HK-2 (cell line): Measurements from ENCODE around the gene FOXN3.
"Not testable (repeated sequence)": the region's sequence is repeated elsewhere in the genome, so short reads cannot be mapped to it uniquely, and the experiment has no call there.

Experiments
- DNase-seq: peaks from one replicate; pipeline ENCODE4 v3.0.0-alpha.2; 2018; ENCODE audit not compliant: unreplicated experiment

The FOXN3 gene

DNA sequence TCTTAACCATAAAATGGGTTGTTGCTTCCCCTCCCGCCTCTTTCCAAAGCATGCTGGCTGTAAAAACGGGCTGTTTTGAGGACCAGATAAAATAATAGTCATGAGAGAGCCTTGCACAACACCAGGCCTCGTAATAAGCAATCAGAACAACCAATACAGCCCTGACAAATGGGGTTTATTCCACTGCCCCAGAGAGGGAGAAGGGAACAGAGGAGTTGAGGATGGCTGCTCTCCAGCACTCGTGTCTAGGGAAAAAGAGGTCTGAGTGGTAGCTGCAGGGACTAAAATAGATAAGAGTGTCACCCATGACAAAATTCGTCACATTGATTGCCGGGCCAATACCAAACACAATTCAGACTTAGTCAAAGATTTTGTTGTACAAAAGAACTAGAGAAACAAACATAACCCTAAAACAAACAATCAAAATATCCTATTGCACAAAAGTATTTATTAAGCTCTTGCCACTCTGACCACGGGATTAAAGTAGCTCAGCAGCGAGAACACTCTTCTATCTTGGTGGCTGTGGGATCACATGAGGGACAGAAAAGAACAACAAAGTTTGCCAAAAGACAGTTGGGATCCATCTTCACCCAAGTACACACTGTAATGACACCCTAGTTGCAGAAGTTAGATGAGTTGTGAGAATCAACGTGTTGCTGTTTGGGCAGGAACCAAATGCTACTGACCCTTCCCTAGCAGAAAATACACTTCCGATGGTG, 188.0 kb downstream of the FOXN3 start:
- no peak for DNase-seq

DNA sequence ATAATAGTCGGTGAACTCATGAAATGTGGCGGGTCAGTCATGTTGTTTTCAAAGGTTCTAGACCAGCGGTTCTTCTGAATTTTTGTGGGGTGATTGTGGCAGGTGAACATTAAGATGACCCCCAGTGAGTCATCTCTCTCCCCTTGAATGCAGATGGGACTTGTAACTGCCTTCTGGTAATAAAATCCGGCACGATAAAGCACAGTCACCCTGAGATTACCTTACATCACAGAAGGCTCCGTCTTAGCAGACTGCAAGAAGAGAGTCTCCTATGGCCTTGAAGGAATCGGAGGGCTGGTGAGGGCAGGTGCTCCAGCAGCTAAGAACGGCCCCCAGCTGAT, 189.6 kb downstream of the FOXN3 start:
- no peak for DNase-seq

DNA sequence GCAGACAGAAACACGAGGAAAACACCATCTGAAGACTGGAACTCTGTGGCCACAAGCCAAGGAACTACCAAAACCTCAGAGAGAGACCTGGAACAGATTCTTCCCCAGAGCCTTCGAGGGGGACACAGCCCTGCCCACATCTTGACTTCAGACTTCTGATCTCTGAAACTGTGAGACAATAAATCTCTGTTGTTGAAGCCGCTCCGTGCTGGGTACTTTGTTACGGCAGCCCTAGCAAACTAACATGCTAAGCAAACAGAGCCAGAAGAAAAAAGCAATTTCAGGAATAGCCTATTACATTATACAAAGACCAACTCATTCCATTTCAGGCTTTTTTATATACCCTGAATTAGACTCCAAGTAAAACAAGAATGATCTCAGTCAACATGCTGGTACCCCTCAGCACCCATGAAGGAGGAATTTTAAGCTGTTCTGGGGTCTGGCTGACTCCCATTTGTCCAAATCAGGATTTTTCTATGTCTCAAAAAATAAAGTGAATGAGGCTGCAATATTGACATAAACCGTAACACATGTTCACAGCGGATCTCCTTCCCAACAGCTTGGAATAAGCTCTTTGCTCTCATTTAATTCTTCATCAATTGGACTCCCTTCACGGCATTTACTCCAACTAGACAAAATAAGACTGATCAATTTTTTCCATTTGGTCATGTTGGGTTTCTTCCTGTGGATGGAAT, 190.1 kb downstream of the FOXN3 start:
- no peak for DNase-seq

DNA sequence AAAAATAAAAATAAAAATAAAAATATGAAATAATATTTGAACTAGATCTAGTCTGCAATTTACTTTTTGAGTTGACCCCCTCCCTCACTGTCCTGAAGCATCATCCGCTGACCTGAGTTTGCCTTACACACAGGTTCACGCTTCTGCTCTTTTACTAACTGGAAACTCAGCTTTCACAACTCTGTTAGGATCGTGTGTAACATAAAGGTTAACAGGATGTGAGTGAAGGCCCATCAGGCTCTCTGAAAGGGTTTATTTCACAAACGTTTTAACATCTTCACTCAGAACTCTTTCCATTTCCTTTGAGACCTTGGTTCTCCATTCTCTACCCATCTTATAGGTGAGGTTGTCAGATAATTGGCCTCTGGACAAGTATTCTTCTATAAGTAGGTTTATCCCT, 191.4 kb downstream of the FOXN3 start:
- DNase-seq = no peak

DNA sequence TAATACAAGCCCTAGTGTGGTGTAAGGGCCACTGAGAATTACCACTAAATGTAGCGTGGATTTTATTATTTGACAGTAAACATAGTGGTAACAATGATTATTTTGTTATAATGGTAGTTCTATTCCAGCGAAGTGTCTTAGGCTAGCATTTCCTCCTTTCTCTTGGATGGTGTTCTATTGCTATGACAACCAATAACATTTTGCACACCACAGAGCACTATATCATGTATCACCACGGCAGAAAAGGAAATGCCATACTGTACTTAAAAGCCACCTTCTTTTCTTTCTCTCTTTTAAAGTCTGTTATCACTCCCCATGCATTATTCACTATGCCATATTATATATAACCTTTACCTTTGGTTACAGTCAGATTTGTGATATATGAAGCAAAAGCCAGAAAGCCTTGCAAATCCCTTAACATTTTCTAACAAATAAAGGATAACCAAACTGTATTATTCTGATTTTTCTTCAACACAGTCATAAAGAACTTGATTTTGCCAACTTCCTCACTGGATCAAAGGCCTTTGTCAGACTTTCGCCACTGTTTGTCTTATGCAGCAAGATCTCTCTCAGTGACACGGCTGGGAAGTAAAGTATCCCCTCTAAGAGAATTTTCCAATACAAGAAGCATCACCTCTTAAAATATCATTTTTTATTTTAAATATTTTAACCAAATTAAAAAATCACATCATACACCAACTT, 195.8 kb downstream of the FOXN3 start:
- DNase-seq = no peak

DNA sequence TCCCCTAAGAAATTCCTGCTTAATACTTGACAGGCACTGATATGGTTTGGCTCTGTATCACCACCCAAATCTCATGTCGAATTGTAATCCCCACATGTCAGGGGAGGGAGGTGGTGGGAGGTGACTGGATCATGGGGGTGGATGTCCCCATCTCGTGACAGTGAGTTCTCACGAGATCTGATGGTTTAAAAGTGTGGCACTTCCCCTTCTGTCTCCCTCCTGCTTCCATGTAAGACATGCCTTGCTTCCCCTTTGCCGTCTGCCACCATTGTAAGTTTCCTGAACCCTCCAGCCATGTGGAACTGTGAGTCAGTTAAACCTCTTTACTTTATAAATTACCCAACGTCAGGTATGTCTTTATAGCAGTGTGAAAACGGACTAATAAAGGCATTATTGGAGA, 198.0 kb downstream of the FOXN3 start:
- DNase-seq = no peak

DNA sequence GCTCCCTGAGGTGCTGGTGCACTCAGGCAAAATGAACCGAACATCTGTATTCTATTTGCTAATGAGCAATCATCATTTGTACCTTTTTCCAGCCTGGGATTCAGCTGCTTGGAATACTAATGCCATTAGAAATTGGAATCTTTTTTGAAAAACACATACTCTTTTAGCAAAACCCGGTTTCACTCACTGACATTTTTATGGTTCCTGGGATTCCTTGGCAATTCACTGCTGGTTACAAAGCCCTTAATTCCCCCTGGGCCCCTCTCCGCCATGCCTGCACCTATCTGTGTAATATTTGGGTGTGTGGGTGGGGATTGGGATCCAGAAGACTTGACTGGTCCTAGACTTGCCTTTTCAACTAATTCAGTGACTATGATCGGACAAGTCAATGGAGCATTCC, 199.1 kb downstream of the FOXN3 start:
- no peak for DNase-seq

DNA sequence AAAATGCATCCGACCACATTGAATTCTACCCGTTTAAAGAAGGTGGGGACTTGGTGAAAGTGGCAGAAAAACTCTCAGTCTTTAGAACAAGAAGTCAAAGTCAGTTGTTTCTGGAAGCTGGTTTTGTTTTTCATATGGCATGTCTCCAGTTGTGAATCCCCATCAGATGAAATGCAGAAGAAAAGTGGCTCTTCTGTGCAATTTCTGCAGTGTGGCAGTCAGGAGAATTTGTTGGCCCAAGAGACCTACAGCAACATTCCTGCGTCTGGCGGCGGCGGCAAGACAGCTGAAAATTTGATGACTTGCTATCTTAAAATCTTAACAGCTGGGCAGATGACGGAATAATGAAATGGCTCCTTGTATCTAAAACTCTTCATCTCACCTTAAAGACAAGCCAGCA, 201.5 kb downstream of the FOXN3 start:
- no peak for DNase-seq

DNA sequence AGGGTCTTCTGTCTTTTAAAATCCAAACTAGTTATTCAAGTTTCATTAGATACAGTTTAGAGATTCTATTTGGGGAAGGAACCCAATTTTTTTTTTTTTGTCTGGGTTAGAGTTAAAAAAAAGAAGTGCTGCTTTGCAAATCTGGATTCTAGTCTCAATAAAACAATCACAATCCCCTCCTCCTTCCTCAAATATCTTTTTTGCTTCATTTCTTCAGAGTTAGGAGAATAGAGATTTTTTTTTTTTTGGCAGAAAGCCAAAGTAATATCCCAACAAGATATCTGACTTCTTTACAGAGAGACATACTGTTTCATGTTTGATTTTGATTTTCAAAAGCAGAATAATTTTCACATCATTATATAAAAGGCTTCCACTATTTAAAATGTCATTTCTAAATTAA, 201.9 kb downstream of the FOXN3 start:
- DNase-seq = no peak

DNA sequence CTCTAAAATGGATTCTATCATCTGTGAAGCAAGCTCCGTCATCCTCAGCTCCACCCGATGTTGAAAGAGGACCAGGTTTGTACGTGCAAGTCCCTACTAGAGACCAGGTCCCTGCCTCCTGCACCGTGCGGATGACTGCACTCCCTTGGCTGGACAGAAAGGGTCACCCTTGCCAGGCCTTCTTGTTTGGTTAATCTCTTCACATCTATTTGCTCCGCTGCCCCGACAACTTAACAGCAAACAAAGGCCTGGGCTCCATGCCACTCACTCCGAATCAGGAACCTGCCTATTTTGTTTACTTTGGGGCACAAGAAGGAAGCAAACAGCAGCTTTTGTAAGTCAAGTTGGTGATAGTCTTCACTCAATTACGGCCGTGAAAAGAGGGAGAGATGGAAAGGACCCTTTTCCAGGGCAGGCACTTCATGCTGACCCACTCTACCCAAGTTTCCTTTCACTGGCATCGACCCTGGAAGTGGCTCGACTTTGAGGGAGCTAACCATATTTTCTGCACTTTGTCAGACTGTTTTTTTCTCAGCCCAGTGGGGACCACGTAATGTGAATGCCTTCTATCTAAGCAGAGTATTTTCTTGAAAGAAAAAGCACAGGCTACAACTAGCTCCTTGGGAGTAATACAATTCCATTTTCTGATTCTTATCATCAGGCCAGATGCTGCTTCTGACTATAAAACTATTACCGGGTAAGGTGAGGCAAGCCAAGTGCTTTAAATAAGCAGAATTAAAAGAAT, 202.6 kb downstream of the FOXN3 start:
- DNase-seq = no peak

DNA sequence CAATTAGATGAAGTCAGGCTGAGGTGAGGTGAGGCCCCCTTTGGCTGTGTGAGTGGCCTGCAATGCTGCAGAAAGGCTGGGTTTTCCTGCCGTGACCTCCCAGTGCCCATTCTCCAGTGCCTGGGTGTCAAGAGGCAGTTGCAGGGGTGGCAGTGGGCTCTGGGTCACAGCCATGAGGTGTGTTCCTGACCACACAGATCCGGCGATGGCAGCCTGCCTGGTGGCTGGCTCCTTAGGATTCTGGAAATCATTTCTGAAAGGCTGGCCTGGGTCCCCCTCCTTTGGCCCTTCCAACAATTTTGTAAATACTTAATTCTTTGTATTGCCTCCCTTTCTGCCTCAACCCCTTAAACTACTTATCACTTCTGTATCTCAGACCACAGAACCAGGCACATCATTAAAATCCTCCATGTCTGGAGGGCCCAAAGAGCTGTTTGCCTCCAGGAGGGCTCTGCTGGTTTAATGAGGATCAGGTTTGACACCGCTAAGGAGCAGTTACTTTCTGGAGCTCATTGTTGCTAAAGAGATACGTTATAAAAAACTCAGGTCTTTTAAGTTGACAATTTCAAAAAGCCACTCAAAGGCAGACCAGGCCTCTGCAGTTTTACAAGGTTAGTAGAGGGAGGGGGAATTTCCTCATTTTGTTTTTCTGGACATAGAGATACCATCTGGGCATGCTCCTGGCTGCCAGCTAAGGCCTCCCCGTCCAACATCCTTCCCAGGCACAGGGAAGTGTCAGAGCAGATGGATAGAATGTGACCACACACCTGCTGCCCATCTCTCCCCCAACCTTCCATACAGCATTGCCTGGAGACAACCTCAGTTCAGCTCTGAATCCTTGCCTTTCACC, 204.4 kb downstream of the FOXN3 start:
- no peak for DNase-seq

DNA sequence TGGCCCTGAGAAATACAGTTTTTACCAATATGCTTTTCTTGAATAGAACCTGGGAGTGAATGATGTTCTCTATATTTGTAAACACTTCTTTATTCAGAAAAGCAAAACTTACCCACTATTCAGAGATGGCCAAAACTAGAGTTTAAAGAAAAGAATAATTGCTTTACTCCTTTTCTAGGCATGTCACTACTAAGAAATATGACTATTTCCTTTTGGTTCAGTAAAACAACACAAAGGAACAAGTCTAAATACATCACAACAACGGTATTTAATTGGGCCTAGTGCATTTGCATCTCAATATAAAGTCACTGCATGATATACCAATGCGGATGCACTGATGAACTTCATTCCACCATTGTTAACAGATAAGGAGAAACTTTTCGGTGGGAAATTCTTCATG, 207.5 kb downstream of the FOXN3 start:
- DNase-seq = no peak

DNA sequence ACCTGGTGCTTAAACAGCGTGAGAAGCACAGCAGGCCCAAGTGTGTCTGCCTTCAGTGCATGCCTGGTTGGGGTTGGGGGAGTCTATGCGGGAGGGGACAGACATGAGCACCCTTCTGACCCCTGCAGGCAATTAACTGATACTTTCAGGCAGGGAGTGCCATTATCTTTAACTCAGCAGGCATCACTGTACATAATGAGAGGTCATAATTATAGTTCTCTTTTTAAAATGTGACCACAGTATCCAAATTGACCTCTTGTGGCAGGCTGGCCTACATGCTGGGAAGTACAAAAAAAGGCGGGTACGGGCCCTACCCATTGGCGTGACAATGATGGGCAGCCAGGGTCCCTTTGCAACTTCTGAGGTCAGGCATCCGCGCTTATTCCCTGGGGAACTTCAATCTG, 209.1 kb downstream of the FOXN3 start:
- no peak for DNase-seq

DNA sequence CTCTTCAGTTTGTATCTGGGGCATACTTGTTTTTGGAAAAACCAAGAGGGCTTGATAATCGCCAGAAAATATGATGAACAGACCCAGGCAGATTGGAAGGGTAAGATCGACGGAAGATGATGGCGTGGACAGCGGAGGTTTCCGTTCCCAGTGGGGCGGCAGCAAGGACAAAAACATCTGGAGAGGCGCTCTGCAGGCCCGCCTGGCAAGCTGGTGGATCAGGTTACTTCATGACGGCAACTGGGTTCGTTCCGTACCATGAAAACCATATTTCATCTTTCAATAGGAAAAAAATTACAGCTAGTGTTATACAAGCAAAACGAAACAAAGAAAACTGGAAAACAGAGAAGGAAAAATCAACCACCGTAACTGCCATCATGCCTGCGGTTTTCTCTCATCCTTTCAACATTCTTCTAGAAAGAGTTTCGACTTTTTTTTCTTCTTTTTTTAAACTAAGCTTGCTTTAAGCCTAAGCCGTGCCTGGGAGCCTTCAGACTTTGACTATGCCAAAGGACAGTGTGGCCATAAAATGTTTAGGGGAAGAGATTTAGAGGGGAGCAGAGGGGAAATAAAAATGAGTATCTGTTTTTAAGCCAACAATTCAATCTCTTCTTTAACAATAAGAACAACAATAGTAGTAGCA, 210.5 kb downstream of the FOXN3 start:
- no peak for DNase-seq

DNA sequence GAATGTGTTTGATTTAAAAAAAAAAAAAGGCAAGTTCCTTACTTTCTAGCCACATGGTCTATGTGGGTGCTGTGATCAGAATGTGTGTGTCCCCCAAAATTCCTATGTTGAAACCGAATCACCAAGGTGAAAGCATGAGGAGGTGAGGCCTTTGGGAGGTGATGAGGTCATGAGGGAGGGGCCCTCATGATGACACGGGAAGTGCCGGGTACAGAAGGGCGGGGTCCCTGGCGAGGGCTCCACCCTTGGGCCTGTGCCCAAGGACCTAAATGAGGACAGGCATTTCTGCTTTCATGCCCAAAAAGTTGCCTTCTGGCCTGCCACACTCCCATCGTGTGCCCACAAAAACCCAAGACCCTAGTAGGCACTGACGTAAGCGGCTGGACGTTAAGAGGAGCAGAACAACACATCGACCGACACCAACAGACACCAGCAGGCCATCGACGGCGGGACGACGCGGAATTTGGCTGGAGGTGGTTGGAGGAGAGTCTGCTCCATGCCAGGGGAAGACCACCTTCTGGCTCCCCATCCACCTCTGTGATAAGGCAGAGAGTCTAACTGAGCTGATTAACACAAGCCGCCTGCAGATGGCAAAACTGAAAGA, 211.8 kb downstream of the FOXN3 start:
- no peak for DNase-seq

DNA sequence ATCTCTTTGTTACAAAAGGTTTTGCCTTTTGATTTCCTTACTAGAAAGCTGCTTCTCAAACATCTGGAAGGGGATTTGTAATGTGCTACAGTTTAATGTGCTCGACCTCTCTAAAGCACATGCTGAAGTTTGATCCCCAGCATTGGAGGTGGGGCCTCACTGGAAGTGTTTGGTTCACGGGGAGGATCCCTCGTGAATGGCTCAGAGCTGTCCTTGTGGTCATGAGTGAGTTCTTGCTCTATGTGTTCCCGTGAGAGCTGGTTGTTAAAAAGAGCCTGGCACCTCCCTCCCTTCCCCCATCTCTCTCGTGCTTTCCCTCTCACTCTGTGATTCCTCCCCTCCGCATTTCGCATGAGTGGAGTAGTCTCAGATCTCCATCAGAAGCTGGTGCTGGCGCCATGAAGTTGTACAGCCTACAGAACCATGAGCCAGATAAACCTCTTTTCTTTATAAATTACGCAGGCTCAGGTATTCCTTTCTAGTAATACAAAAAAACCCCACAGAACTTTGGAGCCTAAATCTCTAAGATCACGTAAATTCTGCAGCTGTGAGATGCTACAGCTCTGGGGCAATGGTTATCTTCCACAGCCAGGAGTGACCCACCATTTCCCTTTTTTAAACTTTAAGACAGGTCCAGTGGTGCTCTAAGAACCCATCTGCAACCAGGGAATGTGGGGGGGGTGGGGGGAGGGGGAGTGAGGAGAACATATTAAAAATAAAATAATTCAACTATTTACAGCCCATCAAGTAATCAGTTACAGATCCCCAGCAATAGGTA, 214.4 kb downstream of the FOXN3 start:
- no peak for DNase-seq

DNA sequence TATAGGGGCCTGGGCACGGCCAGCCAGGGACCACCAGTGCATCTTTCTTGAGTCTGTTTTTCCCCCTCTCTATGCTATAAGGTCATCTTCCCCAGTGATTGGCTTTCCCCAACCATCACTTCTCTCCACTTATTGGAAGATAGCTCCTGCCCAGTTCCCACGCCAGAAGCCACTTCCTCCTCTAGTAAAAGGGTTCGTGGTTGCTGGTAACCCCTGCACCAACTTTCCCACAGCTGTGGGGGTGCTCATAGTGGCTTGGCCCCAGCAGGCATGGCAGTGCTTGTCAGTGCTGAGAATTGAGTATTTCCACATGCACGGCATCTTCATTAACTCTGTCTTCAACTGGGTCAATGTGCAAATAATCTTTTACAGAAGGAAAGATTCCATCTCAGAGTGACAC, 215.4 kb downstream of the FOXN3 start:
- DNase-seq = no peak

DNA sequence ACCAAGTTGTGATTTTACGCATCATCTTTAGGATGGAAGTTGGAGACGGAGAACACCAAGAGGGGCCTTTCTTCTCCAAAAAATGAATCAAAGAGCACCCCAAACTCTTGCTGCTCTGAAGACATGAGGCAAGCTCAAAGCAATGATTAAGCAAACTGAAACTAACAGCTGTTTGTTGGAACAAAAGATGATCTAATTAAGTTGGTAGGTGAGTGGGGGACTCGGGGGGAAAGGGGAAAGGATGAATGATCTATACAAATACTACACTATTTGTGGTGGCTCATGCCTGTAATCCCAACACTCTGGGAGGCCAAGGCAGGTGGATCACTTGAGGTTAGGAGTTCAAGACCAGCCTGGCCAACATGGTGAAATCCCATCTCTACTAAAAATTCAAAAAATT, 217.7 kb downstream of the FOXN3 start:
- DNase-seq = not testable (repeated sequence)

DNA sequence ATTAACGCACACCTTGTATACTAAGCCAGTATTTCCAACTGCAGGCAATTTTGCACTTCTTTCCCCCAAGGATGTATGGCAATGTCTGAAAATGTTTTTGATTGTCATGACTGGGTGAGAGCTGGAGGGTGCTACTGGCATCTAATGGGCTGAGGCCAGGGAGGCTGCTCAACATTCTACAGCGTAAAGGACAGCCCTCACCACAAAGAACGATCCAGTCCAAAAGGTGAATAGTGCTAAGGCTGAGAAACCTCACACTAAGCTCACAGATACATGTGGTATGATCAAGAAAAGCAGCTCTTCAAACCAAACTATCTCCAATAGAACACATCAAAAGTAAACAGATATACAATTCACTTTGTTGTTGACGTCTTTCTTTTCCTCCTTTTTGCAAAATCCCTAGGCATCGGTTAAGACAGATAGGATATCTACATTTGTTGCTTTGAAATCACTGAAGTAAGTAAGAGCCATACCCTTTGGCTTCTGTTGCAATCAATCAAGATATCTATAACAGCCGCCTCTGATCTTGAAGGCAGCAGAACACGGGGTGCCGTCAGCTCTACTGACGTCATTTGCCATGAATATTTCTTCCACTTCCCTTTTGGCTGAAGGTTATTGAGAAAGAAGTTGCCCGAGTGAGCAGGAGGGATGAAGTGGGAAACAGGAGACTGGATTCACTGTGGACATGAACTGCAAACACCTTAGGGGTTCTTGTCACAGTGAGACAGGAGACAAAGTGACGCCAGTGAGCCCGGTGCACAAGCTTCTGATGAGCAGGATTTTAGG, 218.3 kb downstream of the FOXN3 start:
- no peak for DNase-seq
